Naive thymus-derived CD8-positive, alpha-beta T cell (primary cell): ENCODE results near the gene HDAC4. TPM values are rescaled to one million over a fixed set of nuclear protein-coding genes. Genes with fewer than 3 reads are reported as not detected.

Experiments used
- ATAC-seq, 2 donors: fragments of 150-1000 bp; cut with Tn5 transposase in 1 of 2; sonication (Bioruptor Pico), chemical (Tn5 transposase) in 1 of 2; 1 replicate in 1 of 2; 2 replicates in 1 of 2; pipeline ENCODE4 v1.10.0; 2021; ENCODE audit warnings: mild to moderate bottlenecking in 2 of 2, moderate library complexity in 2 of 2
- POLR2A ChIA-PET: fragments of 350-600 bp; sonication (Branson Sonifier 250); formaldehyde crosslinking; loops from one replicate; lab custom pipeline; 2021; ENCODE audit warnings: antibody characterized with exemption; lab: Charles Lee
- DNase-seq, 10 donors: peaks; one replicate each; pipeline versions ENCODE4 v3.0.0 to v3.0.0-alpha.2; 2020 to 2022
- H3K27ac Mint-ChIP-seq, 10 donors: one replicate each; pipeline ENCODE4 v1.8.0; 2020 to 2022; ENCODE audit warnings: mild to moderate bottlenecking in 10 of 10, mixed read lengths in 10 of 10, moderate library complexity in 4 of 10, inconsistent platforms in 1 of 10
- H3K27me3 Mint-ChIP-seq, 5 donors: one replicate each; pipeline ENCODE4 v1.8.0; 2021 to 2022; ENCODE audit warnings: mixed read lengths in 5 of 5
- H3K36me3 Mint-ChIP-seq, 3 donors: one replicate each; pipeline ENCODE4 v1.8.0; 2020 to 2022; ENCODE audit warnings: mixed read lengths in 3 of 3, mild to moderate bottlenecking in 2 of 3, inconsistent platforms in 1 of 3
- H3K4me1 Mint-ChIP-seq, 4 donors: one replicate each; pipeline ENCODE4 v1.8.0; 2021 to 2022; ENCODE audit warnings: mixed read lengths in 4 of 4
- H3K4me3 Mint-ChIP-seq, 10 donors: one replicate each; pipeline ENCODE4 v1.8.0; 2020 to 2022; ENCODE audit warnings: mild to moderate bottlenecking in 10 of 10, mixed read lengths in 10 of 10, moderate library complexity in 6 of 10, inconsistent platforms in 1 of 10
- H3K9me3 Mint-ChIP-seq, 9 donors: one replicate each; pipeline ENCODE4 v1.8.0; 2020 to 2022; ENCODE audit warnings: mixed read lengths in 9 of 9, mild to moderate bottlenecking in 3 of 9, inconsistent platforms in 1 of 9, moderate library complexity in 1 of 9
- polyA plus RNA-seq, 3 donors: library from polyadenylated mRNA; unstranded; fragments of 300-500 nt; fragmentation: Illumina TruSeq; gene quantifications; one replicate each; pipeline ENCODE4 v1.2.3, GENCODE V29; 2021
- total RNA-seq, 8 experiments: library from RNA in 2 of 8; stranded (reverse) in 2 of 8; gene quantifications; one replicate each; pipeline ENCODE4 v1.2.3 and lab custom pipeline; 2021 to 2026

HDAC4 gene
- total and polyA plus RNA-seq, 5 experiments from 2014 or later, result 2.8 to 37.3 (median 10.1) TPM

- no peaks in the 10 kb centered on the region for H3K27me3 Mint-ChIP-seq
- H3K9me3 Mint-ChIP-seq, result peaks cover 0 to 2% (median 0%) of the 10 kb centered on the region in 9 donors
- ATAC-seq (no peak), DNase-seq (no peak)
- POLR2A ChIA-PET, result no interaction called here
- H3K36me3 Mint-ChIP-seq, result peaks cover 5 to 61% (median 40%) of the 10 kb centered on the region in 3 donors
- no peak overlapping the region for H3K27ac Mint-ChIP-seq
- H3K4me3 Mint-ChIP-seq, result no peak overlapping the region
- peaks cover 3 to 12% (median 11%) of the 10 kb centered on the region in 4 donors for H3K4me1 Mint-ChIP-seq
Measured at GRCh38 chr2:239157269-239157668, 243.6 kb downstream of the HDAC4 start.

- peaks cover 0 to 2% (median 0%) of the 10 kb centered on the region in 9 donors for H3K9me3 Mint-ChIP-seq
- H3K27me3 Mint-ChIP-seq, result no peaks in the 10 kb centered on the region
- H3K36me3 Mint-ChIP-seq, result peaks cover 5 to 60% (median 41%) of the 10 kb centered on the region in 3 donors
- POLR2A ChIA-PET, result no interaction called here
- H3K27ac Mint-ChIP-seq, result no peak overlapping the region
- H3K4me3 Mint-ChIP-seq, result no peak overlapping the region
- DNase-seq (no peak), ATAC-seq (no peak)
- H3K4me1 Mint-ChIP-seq, result peaks cover 6 to 17% (median 10%) of the 10 kb centered on the region in 4 donors
Measured at GRCh38 chr2:239156516-239157265, 244.1 kb downstream of the HDAC4 start.

GRCh38 chr2:239155806-239156480 is 244.9 kb downstream of the HDAC4 start:
- H3K4me1 Mint-ChIP-seq, result peaks cover 6 to 24% (median 11%) of the 10 kb centered on the region in 4 donors
- no peaks in the 10 kb centered on the region for H3K27me3 Mint-ChIP-seq
- POLR2A ChIA-PET, result no interaction called here
- H3K4me3 Mint-ChIP-seq, result no peak overlapping the region
- H3K27ac Mint-ChIP-seq, result peak overlapping the region in 3 of 10 donors; percentile 19 to 73 (median 38)
- H3K9me3 Mint-ChIP-seq, result peaks cover under 1 to 5% (median 2%) of the 10 kb centered on the region in 9 donors
- DNase-seq, result no peak
- no peak for ATAC-seq
- H3K36me3 Mint-ChIP-seq, result peaks cover 6 to 53% (median 40%) of the 10 kb centered on the region in 3 donors

- peaks cover 10 to 31% (median 17%) of the 10 kb centered on the region in 4 donors for H3K4me1 Mint-ChIP-seq
- no peak for DNase-seq
- peaks cover 14 to 52% (median 38%) of the 10 kb centered on the region in 3 donors for H3K36me3 Mint-ChIP-seq
- ATAC-seq, result no peak
- no peaks in the 10 kb centered on the region for H3K27me3 Mint-ChIP-seq
- POLR2A ChIA-PET, result no interaction called here
- no peak overlapping the region for H3K4me3 Mint-ChIP-seq
- peaks cover 4 to 11% (median 8%) of the 10 kb centered on the region in 9 donors for H3K9me3 Mint-ChIP-seq
- peak overlapping the region in 4 of 10 donors; percentile 19 to 67 (median 31) for H3K27ac Mint-ChIP-seq
Measured at GRCh38 chr2:239154971-239155805, 245.6 kb downstream of the HDAC4 start.

GRCh38 chr2:239153806-239154591 is 246.8 kb downstream of the HDAC4 start:
- H3K9me3 Mint-ChIP-seq, result peaks cover 6 to 17% (median 10%) of the 10 kb centered on the region in 9 donors
- H3K27me3 Mint-ChIP-seq, result no peaks in the 10 kb centered on the region
- peaks cover 6 to 31% (median 17%) of the 10 kb centered on the region in 4 donors for H3K4me1 Mint-ChIP-seq
- peaks cover 18 to 50% (median 40%) of the 10 kb centered on the region in 3 donors for H3K36me3 Mint-ChIP-seq
- ATAC-seq (no peak), DNase-seq (no peak)
- H3K27ac Mint-ChIP-seq, result peak overlapping the region in 5 of 10 donors; percentile 8 to 75 (median 49)
- no peak overlapping the region for H3K4me3 Mint-ChIP-seq
- POLR2A ChIA-PET, result no interaction called here

GRCh38 chr2:239152916-239153305 is 247.9 kb downstream of the HDAC4 start:
- H3K27ac Mint-ChIP-seq, result peak overlapping the region in 3 of 10 donors; percentile 28 to 83 (median 58)
- ATAC-seq, result no peak
- peaks cover 24 to 60% (median 50%) of the 10 kb centered on the region in 3 donors for H3K36me3 Mint-ChIP-seq
- H3K4me1 Mint-ChIP-seq, result peaks cover 11 to 28% (median 18%) of the 10 kb centered on the region in 4 donors
- POLR2A ChIA-PET, result no interaction called here
- no peak for DNase-seq
- H3K27me3 Mint-ChIP-seq, result no peaks in the 10 kb centered on the region
- H3K9me3 Mint-ChIP-seq, result peaks cover 6 to 18% (median 10%) of the 10 kb centered on the region in 9 donors
- H3K4me3 Mint-ChIP-seq, result no peak overlapping the region

GRCh38 chr2:239152239-239152915 is 248.4 kb downstream of the HDAC4 start:
- no peaks in the 10 kb centered on the region for H3K27me3 Mint-ChIP-seq
- H3K9me3 Mint-ChIP-seq, result peaks cover 6 to 20% (median 10%) of the 10 kb centered on the region in 9 donors
- no peak overlapping the region for H3K4me3 Mint-ChIP-seq
- peaks cover 12 to 28% (median 19%) of the 10 kb centered on the region in 4 donors for H3K4me1 Mint-ChIP-seq
- POLR2A ChIA-PET, result no interaction called here
- peaks cover 25 to 63% (median 53%) of the 10 kb centered on the region in 3 donors for H3K36me3 Mint-ChIP-seq
- no peak for DNase-seq
- H3K27ac Mint-ChIP-seq, result peak overlapping the region in 6 of 10 donors; percentile 28 to 90 (median 74)
- ATAC-seq, result no peak

- peaks cover 6 to 20% (median 10%) of the 10 kb centered on the region in 9 donors for H3K9me3 Mint-ChIP-seq
- DNase-seq (peak in 1 of 10 donors; percentile 6), ATAC-seq (no peak)
- peaks cover 25 to 60% (median 51%) of the 10 kb centered on the region in 3 donors for H3K36me3 Mint-ChIP-seq
- H3K27ac Mint-ChIP-seq, result peak overlapping the region; percentile 81 to 97 (median 92)
- H3K4me3 Mint-ChIP-seq, result peak overlapping the region in 2 of 10 donors; percentile 37 to 52
- POLR2A ChIA-PET, result interaction anchor here (0.9 kb wide), 1 partner anchor 140 kb away, joined by 3 read pairs; no protein-coding TSS in a partner anchor
- H3K27me3 Mint-ChIP-seq, result no peaks in the 10 kb centered on the region
- H3K4me1 Mint-ChIP-seq, result peaks cover 12 to 28% (median 19%) of the 10 kb centered on the region in 4 donors
Measured at GRCh38 chr2:239151201-239152131, 249.4 kb downstream of the HDAC4 start.

GRCh38 chr2:239150125-239151011 is 250.5 kb downstream of the HDAC4 start:
- Mint-ChIP-seq H3K4me1 (peaks cover 10 to 28% (median 19%) of the 10 kb centered on the region in 4 donors), H3K36me3 (peaks cover 25 to 58% (median 45%) of the 10 kb centered on the region in 3 donors), H3K27ac (peak overlapping the region; percentile 79 to 97 (median 92)), H3K27me3 (no peaks in the 10 kb centered on the region), H3K9me3 (peaks cover 6 to 20% (median 10%) of the 10 kb centered on the region in 9 donors), H3K4me3 (peak overlapping the region in 4 of 10 donors; percentile 1 to 52 (median 20))
- ATAC-seq, result peak; percentile 53 to 87
- POLR2A ChIA-PET, result interaction anchor here (0.9 to 1.2 kb wide), 2 partner anchors 113 to 141 kb away, joined by 3 read pairs; no protein-coding TSS in a partner anchor
- DNase-seq, result peak in 7 of 10 donors; percentile 7 to 75 (median 44)
